Kidney epithelial cell (primary cell): ENCODE measurements around the gene TMEM26. TPM values are rescaled to one million over a fixed set of nuclear protein-coding genes. Genes with fewer than 3 reads are reported as not detected.

Source experiments
- DNase-seq: peaks from one replicate; pipeline ENCODE4 v3.0.0-alpha.2; 2010; ENCODE audit warnings: low read depth
- H3K27me3 ChIP-seq: 2 replicates; pipeline ENCODE4 v1.6.0; 2011; ENCODE audit warnings: low read length; ENCODE audit not compliant: control insufficient read depth, insufficient read depth
- H3K36me3 ChIP-seq: 2 replicates; pipeline ENCODE4 v1.5.1; 2011; ENCODE audit warnings: low read length; ENCODE audit not compliant: control insufficient read depth, insufficient read depth
- H3K4me3 ChIP-seq: 2 replicates; pipeline ENCODE4 v1.5.1; 2011; ENCODE audit warnings: low read depth, mild to moderate bottlenecking, control low read depth, low read length
- CTCF ChIP-seq: IDR thresholded peaks from 2 replicates; pipeline ENCODE4 v1.5.1; 2011; ENCODE audit warnings: mild to moderate bottlenecking, moderate library complexity, low read length, control low read depth, inconsistent platforms; ENCODE audit not compliant: insufficient read depth, poor library complexity, severe bottlenecking
- total RNA-seq: library from RNA; depleted of rRNA; stranded (reverse); fragments of >200 nt; gene quantifications from 2 replicates; pipeline ENCODE4 v1.2.3, GENCODE V29; 2015

Gene TMEM26
- total RNA-seq, 1 donor from 2014 or later, result 0.33 TPM

- H3K36me3 ChIP-seq, result no peaks in the 10 kb centered on the region
- no peaks in the 10 kb centered on the region for H3K27me3 ChIP-seq
- TF ChIP-seq CTCF, result no peak
- no peak overlapping the region for H3K4me3 ChIP-seq
- DNase-seq, result no peak
Measured at GRCh38 chr10:61404751-61405150, 48.4 kb downstream of the TMEM26 start.

- H3K27me3 ChIP-seq, result no peaks in the 10 kb centered on the region
- no peaks in the 10 kb centered on the region for H3K36me3 ChIP-seq
- H3K4me3 ChIP-seq, result no peak overlapping the region
- no peak for TF ChIP-seq CTCF
- DNase-seq, result no peak
Measured at GRCh38 chr10:61400524-61400923, 52.7 kb downstream of the TMEM26 start.

- Histone ChIP-seq H3K4me3 (no peak overlapping the region), H3K36me3 (no peaks in the 10 kb centered on the region), H3K27me3 (no peaks in the 10 kb centered on the region)
- no peak for DNase-seq
- TF ChIP-seq CTCF, result no peak
Measured at GRCh38 chr10:61399406-61399805, 53.8 kb downstream of the TMEM26 start.

GRCh38 chr10:61398366-61399129 lies 54.6 kb downstream of the TMEM26 start:
- Histone ChIP-seq H3K4me3 (no peak overlapping the region), H3K36me3 (no peaks in the 10 kb centered on the region), H3K27me3 (no peaks in the 10 kb centered on the region)
- TF ChIP-seq CTCF, result no peak
- no peak for DNase-seq

GRCh38 chr10:61397175-61397986 lies 55.8 kb downstream of the TMEM26 start:
- Histone ChIP-seq H3K36me3 (no peaks in the 10 kb centered on the region), H3K4me3 (no peak overlapping the region), H3K27me3 (no peaks in the 10 kb centered on the region)
- DNase-seq, result no peak
- no peak for TF ChIP-seq CTCF
